Upper lobe of right lung (tissue), 1 donor: Measurements from ENCODE around the gene SLC38A9. TPM values are rescaled to one million over a fixed set of nuclear protein-coding genes. Genes with fewer than 3 reads are reported as not detected.
"Not testable (repeated sequence)": the region's sequence is repeated elsewhere in the genome, so short reads cannot be mapped to it uniquely, and the experiment has no call there.

Source experiments
- ATAC-seq: fragments of 200-7000 bp; cut with Tn5 transposase; one replicate; pipeline ENCODE4 v1.9.1; 2020; ENCODE audit warnings: mild to moderate bottlenecking, moderate library complexity
- DNase-seq: peaks from one replicate; pipeline ENCODE4 v3.0.0-alpha.2; 2020
- H3K27ac ChIP-seq: fragments of 200-600 bp; one replicate; pipeline ENCODE4 v1.8.0; 2022
- H3K27me3 ChIP-seq: fragments of 200-600 bp; one replicate; pipeline ENCODE4 v1.8.0; 2022; ENCODE audit warnings: mild to moderate bottlenecking
- H3K36me3 ChIP-seq: fragments of 200-600 bp; one replicate; pipeline ENCODE4 v1.8.0; 2022
- H3K4me1 ChIP-seq: fragments of 200-600 bp; one replicate; pipeline ENCODE4 v1.8.0; 2022
- H3K4me3 ChIP-seq: fragments of 200-600 bp; one replicate; pipeline ENCODE4 v1.8.0; 2022; ENCODE audit warnings: mild to moderate bottlenecking
- H3K9me3 ChIP-seq: fragments of 200-600 bp; one replicate; pipeline ENCODE4 v1.8.0; 2022
- intact Hi-C: fragments of 100-400 bp; cut with DNase I; formaldehyde crosslinking; loops from one replicate; pipeline ENCODE4 v1.11.0; 2022
- total RNA-seq: library from RNA; stranded (reverse); fragmentation: NEBNext Ultra II Directional; extraction: Animal tissue kit (Norgen Biotek cat#: 25700); gene quantifications from one replicate; pipeline ENCODE4 v1.2.1, GENCODE V29; 2021
- TF ChIP-seq, protein P1 (sequence below): fragments of 200-600 bp; IDR thresholded peaks from one replicate; pipeline ENCODE4 v1.8.0; 2022; ENCODE audit warnings: antibody characterized with exemption
- donor health status: DM: no; HTN: yes; CAD: no; lungs with severe emphysema.

SLC38A9 gene
- total RNA-seq, 1 donor from 2014 or later = 24.7 TPM

DNA sequence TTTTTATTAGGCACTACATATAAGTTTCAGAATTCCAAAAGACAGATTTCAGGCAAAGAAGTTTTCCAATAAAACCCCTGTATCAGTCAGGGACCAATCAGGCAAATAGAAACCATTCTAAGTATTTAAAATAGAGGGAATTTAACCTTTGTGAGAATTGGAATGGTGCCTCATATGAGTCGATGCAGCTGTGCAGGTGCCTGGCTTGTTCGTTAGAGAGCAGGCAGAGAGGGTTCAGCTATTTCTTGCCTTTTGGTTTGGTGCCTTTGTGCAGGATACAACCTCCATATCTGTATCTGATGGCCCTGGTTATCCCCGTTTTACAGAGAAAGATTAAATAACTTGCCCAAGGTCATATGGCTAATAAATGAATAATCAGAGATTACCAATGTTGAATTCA is 19.7 kb upstream of the SLC38A9 start:
- no peak for ATAC-seq
- intact Hi-C loops = no loop called here
- TF ChIP-seq, protein P1, sequence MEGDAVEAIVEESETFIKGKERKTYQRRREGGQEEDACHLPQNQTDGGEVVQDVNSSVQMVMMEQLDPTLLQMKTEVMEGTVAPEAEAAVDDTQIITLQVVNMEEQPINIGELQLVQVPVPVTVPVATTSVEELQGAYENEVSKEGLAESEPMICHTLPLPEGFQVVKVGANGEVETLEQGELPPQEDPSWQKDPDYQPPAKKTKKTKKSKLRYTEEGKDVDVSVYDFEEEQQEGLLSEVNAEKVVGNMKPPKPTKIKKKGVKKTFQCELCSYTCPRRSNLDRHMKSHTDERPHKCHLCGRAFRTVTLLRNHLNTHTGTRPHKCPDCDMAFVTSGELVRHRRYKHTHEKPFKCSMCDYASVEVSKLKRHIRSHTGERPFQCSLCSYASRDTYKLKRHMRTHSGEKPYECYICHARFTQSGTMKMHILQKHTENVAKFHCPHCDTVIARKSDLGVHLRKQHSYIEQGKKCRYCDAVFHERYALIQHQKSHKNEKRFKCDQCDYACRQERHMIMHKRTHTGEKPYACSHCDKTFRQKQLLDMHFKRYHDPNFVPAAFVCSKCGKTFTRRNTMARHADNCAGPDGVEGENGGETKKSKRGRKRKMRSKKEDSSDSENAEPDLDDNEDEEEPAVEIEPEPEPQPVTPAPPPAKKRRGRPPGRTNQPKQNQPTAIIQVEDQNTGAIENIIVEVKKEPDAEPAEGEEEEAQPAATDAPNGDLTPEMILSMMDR = no peak

DNA sequence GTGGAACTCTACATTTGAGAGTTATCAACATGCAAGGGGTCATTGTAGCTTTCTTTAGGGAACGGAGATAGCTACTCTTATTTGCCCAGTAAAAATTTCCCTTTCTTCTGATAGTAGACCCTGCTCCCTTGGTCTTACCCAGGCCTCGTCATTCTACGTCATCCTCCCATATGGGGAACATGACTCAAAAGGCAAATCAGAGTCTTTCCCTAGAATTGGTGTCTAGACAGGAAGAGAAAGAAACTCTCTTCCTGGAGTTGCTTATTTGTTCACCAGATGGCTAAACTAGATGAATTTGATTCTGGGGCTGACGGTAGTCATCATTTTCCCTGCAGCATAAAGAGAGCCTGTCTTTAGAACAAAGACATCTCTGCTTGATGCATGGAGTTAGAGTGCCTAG is 12.2 kb upstream of the SLC38A9 start:
- ATAC-seq (no peak), DNase-seq (no peak)
- Histone ChIP-seq H3K36me3 (no peaks in the 10 kb centered on the region), H3K4me1 (no peaks in the 10 kb centered on the region), H3K9me3 (no peaks in the 10 kb centered on the region), H3K27ac (no peak overlapping the region), H3K4me3 (no peak overlapping the region), H3K27me3 (no peaks in the 10 kb centered on the region)
- TF ChIP-seq, protein P1 = no peak
- intact Hi-C loops = no loop called here

More for the DNA sequence above, 19.7 kb upstream of the SLC38A9 start:
- Histone ChIP-seq H3K27me3 (no peaks in the 10 kb centered on the region), H3K4me1 (no peaks in the 10 kb centered on the region), H3K27ac (no peak overlapping the region), H3K36me3 (no peaks in the 10 kb centered on the region), H3K9me3 (no peaks in the 10 kb centered on the region), H3K4me3 (no peak overlapping the region)
- no peak for DNase-seq

DNA sequence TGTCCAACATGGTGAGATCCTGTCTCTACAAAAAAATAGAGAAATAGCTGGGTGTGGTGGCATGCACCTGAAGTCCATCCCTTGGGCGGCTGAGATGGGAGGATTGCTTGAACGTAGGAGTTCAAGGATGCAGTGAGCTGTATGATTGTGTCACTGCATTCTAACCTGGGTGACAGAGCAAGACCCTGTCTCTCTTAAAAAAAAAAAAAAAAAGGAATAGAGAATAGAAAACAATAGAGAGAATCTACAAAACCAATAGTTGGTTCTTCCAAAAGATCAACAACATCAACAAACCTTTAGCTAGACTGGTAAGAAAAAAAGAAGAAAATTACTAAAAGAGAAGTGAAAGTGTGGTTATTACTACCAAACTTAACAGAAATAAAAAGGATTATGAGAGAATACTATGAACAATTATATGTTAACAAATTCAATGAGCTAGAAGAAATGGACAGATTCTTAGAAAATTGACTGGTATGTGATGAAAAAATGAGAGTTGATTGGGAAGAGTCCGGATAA is 8.1 kb upstream of the SLC38A9 start:
- no peaks in the 10 kb centered on the region for H3K4me1 ChIP-seq
- TF ChIP-seq, protein P1 = no peak
- intact Hi-C loops = no loop called here
- DNase-seq = no peak
- H3K9me3 ChIP-seq = no peaks in the 10 kb centered on the region
- no peaks in the 10 kb centered on the region for H3K36me3 ChIP-seq
- no peaks in the 10 kb centered on the region for H3K27me3 ChIP-seq
- H3K27ac ChIP-seq = no peak overlapping the region
- no peak overlapping the region for H3K4me3 ChIP-seq
- ATAC-seq = no peak

DNA sequence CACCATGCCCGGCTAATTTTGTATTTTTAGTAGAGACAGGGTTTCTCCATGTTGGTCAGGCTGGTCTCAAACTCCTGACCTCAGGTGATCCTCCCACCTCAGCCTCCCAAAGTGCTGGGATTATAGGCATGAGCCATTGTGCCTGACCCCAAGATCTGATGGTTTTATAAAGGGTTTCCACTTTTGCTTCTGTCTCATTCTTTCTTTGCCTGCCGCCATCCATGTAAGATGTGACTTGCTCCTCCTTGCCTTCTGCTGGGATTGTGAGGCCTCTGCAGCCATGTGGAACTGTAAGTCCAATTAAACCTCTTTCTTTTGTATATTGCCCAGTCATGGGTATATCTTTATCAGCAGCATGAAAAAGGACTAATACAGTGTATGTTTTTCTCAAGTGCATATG is 6.9 kb upstream of the SLC38A9 start:
- H3K9me3 ChIP-seq, H3K27me3 ChIP-seq, DNase-seq, ATAC-seq, intact Hi-C loops, H3K27ac ChIP-seq, H3K36me3 ChIP-seq, H3K4me1 ChIP-seq, H3K4me3 ChIP-seq: not testable (repeated sequence)

DNA sequence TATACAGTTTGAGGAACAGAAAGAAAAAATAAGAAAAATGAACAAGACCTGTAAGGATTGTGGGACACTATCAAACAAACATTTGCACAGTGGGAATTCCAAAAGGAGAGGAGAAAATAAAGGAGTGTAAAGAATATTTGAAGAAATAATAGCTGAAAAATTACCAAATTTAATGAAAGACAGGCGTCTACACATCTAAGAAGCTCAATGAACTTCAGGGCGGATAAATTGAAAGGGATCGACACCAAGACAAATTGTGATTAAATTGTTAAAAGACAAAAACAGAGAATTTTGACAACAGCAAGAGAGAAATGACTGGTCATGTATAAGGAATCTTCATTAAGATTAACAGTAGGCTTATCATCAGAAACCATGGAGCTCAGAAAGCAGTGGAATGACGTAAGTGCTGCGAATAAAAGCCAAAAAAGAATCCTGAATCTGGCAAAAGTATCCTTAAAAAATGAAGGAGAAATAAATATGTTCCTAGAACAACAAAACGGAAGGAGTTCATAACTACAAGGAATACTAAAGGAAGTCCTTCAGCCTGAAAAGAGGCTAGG is 3.5 kb upstream of the SLC38A9 start:
- Histone ChIP-seq H3K36me3 (no peaks in the 10 kb centered on the region), H3K27me3 (no peaks in the 10 kb centered on the region), H3K9me3 (no peaks in the 10 kb centered on the region), H3K27ac (no peak overlapping the region), H3K4me1 (peaks cover 6% of the 10 kb centered on the region), H3K4me3 (no peak overlapping the region)
- DNase-seq (no peak), ATAC-seq (no peak)
- TF ChIP-seq, protein P1 = no peak
- intact Hi-C loops = no loop called here

DNA sequence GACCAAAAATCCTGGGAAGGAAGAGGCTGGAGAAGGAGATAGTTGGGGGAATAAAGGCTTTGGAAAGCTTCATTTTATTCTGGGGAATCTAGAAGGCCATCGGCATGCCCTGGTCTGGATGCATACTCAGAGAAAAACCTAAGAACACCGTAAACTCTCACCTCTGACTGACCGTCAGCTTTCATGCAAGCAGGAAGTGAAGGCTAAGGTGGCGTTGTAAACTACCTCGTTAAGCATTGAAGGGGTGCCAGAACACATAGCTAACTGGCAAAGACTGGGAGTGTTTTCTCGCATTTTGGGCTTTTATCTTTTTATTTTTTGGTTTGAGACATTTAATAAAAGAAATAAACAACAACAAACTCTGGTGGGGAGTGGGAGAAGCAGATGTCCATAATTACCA is 2.6 kb upstream of the SLC38A9 start:
- intact Hi-C loops = no loop called here
- H3K36me3 ChIP-seq = no peaks in the 10 kb centered on the region
- DNase-seq (no peak), ATAC-seq (no peak)
- H3K9me3 ChIP-seq = no peaks in the 10 kb centered on the region
- TF ChIP-seq, protein P1 = no peak
- no peaks in the 10 kb centered on the region for H3K27me3 ChIP-seq
- no peak overlapping the region for H3K27ac ChIP-seq
- H3K4me1 ChIP-seq = peaks cover 6% of the 10 kb centered on the region
- no peak overlapping the region for H3K4me3 ChIP-seq
